Measurements from ENCODE around the gene ZBTB40.

The ZBTB40 gene

GRCh38 chr1:22490309-22490708, 38.7 kb downstream of the ZBTB40 start:
- Histone ChIP-seq H3K9me3 (ENCODE audit: low read length) (no peaks in the 10 kb centered on the region), H3K9me2 (ENCODE audit: low read depth, low read length) (no peaks in the 10 kb centered on the region), H2AFZ (ENCODE audit: low read length) (no peak overlapping the region), H3K79me2 (ENCODE audit: insufficient read depth, low read length) (peaks cover 9% of the 10 kb centered on the region), H3K27me3 (ENCODE audit: insufficient read depth, low read length) (no peaks in the 10 kb centered on the region), H3K9ac (ENCODE audit: low read length) (no peak overlapping the region), H3K4me2 (ENCODE audit: low read length) (no peak overlapping the region), H3K27ac (ENCODE audit: low read depth, low read length, poor library complexity, severe bottlenecking) (no peak overlapping the region), H3F3A (ENCODE audit: insufficient read depth, low read length) (no peaks in the 10 kb centered on the region), H3K36me3 (ENCODE audit: insufficient read depth, low read length) (peaks cover 32% of the 10 kb centered on the region), H3K4me1 (ENCODE audit: insufficient read depth, low read length, severe bottlenecking) (no peaks in the 10 kb centered on the region), H4K20me1 (ENCODE audit: insufficient read depth, low read length) (no peaks in the 10 kb centered on the region), H3K4me3 (ENCODE audit: low read depth, low read length, poor library complexity, severe bottlenecking) (no peak overlapping the region)
- TF ChIP-seq CTCF (IDR thresholded peaks at IDR 0.05; ENCODE audit: low read length) = no peak
- no peak for TF ChIP-seq EZH2 (IDR thresholded peaks at IDR 0.05; ENCODE audit: borderline replicate concordance, low read length)

GRCh38 chr1:22491995-22492715, 40.5 kb downstream of the ZBTB40 start:
- H4K20me1 ChIP-seq (ENCODE audit: insufficient read depth, low read length) = no peaks in the 10 kb centered on the region
- TF ChIP-seq EZH2 (IDR thresholded peaks at IDR 0.05; ENCODE audit: borderline replicate concordance, low read length) = no peak
- no peak for TF ChIP-seq CTCF (IDR thresholded peaks at IDR 0.05; ENCODE audit: low read length)
- no peak overlapping the region for H3K9ac ChIP-seq (ENCODE audit: low read length)
- H3K9me2 ChIP-seq (ENCODE audit: low read depth, low read length) = no peaks in the 10 kb centered on the region
- no peak overlapping the region for H3K4me2 ChIP-seq (ENCODE audit: low read length)
- no peaks in the 10 kb centered on the region for H3F3A ChIP-seq (ENCODE audit: insufficient read depth, low read length)
- no peak overlapping the region for H2AFZ ChIP-seq (ENCODE audit: low read length)
- H3K27ac ChIP-seq (ENCODE audit: low read depth, low read length, poor library complexity, severe bottlenecking) = no peak overlapping the region
- no peaks in the 10 kb centered on the region for H3K4me1 ChIP-seq (ENCODE audit: insufficient read depth, low read length, severe bottlenecking)
- peaks cover 32% of the 10 kb centered on the region for H3K36me3 ChIP-seq (ENCODE audit: insufficient read depth, low read length)
- H3K9me3 ChIP-seq (ENCODE audit: low read length) = no peaks in the 10 kb centered on the region
- no peak overlapping the region for H3K4me3 ChIP-seq (ENCODE audit: low read depth, low read length, poor library complexity, severe bottlenecking)
- H3K79me2 ChIP-seq (ENCODE audit: insufficient read depth, low read length) = no peaks in the 10 kb centered on the region
- no peaks in the 10 kb centered on the region for H3K27me3 ChIP-seq (ENCODE audit: insufficient read depth, low read length)

GRCh38 chr1:22494144-22494543, 42.5 kb downstream of the ZBTB40 start:
- H2AFZ ChIP-seq (ENCODE audit: low read length) = no peak overlapping the region
- no peak overlapping the region for H3K4me2 ChIP-seq (ENCODE audit: low read length)
- no peaks in the 10 kb centered on the region for H3K4me1 ChIP-seq (ENCODE audit: insufficient read depth, low read length, severe bottlenecking)
- no peaks in the 10 kb centered on the region for H4K20me1 ChIP-seq (ENCODE audit: insufficient read depth, low read length)
- no peaks in the 10 kb centered on the region for H3K79me2 ChIP-seq (ENCODE audit: insufficient read depth, low read length)
- H3K4me3 ChIP-seq (ENCODE audit: low read depth, low read length, poor library complexity, severe bottlenecking) = no peak overlapping the region
- H3K27me3 ChIP-seq (ENCODE audit: insufficient read depth, low read length) = no peaks in the 10 kb centered on the region
- no peaks in the 10 kb centered on the region for H3K9me3 ChIP-seq (ENCODE audit: low read length)
- TF ChIP-seq CTCF (IDR thresholded peaks at IDR 0.05; ENCODE audit: low read length) = no peak
- no peak for TF ChIP-seq EZH2 (IDR thresholded peaks at IDR 0.05; ENCODE audit: borderline replicate concordance, low read length)
- H3K9me2 ChIP-seq (ENCODE audit: low read depth, low read length) = no peaks in the 10 kb centered on the region
- no peaks in the 10 kb centered on the region for H3F3A ChIP-seq (ENCODE audit: insufficient read depth, low read length)
- H3K9ac ChIP-seq (ENCODE audit: low read length) = no peak overlapping the region
- H3K36me3 ChIP-seq (ENCODE audit: insufficient read depth, low read length) = peaks cover 32% of the 10 kb centered on the region
- no peak overlapping the region for H3K27ac ChIP-seq (ENCODE audit: low read depth, low read length, poor library complexity, severe bottlenecking)

Data from OCI-LY1 (cell line).